ENCODE measurements around the gene ZNF91.
"Not testable (repeated sequence)": the region's sequence is repeated elsewhere in the genome, so short reads cannot be mapped to it uniquely, and the experiment has no call there.

The ZNF91 gene

DNA sequence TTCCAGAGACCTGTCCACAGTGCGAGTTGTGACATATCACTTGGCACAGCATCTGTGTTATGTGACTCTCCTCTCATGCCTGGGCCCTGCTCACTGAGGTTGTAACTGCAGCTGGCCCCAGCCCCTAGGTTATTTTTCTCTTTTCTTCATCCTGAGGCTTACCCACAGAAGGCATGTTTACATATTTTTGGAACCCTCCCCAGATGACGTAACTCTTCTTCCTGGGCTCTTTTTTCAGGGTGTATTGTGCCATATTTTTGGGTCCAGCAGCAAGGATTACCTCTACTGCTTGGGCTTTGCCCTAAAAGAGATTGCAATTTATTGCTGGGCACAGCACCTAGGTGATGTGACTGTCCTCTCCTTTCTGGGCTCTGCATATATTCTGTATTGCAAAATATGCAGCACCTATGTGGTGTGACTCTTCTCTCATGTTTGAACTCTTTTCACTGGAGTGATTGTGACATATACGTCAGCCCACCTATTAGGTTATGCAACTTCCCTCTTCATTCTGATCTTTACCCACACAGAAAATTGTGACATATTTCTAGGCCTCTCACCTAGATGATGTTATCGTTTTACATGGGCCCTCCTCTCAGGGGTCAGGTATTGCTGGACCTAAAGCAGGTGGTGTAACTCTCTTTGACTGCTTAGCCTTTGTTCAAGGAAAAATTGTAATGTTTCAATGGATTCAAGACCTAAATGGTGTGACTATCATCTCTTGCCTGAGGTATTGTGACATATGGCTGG, 80.6 kb downstream of the ZNF91 start:
- DNase-seq = no peak

DNA sequence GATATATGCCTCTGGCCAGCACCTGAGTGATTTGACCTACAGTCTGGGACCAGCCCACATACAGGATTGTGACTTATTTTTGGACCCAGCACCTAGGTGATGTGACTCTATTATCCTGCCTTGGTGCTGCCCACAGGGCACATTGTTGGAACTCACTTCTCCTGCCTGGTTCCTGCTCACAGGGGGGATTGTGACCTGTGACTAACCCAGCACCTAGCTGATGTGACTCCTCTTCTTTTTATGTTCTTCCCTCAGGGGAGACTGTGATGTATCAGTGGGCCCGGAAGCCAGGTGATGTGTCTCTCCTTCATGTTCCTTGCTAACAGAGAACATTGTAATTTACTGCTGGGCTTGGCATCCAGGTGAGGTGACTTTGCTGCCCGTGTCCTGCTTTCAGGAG, 82.1 kb downstream of the ZNF91 start:
- DNase-seq = no peak

DNA sequence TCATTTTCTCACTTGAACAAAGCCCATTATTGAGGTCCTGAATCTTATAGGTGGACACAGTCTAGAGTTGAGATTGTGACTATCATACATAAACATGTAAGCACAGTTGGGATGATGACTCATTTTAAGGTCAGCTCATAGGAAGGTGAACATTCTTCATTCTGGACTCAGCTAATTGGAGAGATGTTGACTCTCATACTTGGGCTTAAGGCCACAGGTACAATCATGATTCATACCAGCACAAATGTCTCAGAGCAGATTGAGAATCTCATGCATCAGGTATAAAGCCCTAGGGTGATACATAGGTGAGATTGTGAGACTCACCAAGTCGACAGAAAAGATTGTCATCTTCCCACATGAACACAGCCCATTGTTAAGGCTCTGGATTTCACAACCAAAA, 82.8 kb downstream of the ZNF91 start:
- no peak for DNase-seq

DNA sequence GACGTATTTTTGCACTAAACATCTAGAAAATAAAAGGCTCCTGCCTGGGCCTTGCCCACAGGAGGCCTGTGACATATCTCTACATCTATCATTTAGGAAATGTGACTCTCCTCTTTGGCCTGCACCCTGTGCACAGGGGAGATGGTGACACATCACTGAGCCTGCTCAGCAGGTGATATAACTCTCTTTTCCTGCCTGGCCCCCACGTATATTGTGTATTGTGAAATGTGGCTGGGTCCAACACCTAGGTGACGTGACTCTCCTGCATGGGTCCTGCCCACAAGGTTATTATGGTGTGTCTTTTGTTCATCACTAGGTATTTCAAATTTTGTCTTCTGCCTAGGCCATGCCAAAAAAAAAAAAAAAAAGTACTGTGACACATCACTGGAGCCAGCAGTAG, 83.7 kb downstream of the ZNF91 start:
- DNase-seq = no peak

DNA sequence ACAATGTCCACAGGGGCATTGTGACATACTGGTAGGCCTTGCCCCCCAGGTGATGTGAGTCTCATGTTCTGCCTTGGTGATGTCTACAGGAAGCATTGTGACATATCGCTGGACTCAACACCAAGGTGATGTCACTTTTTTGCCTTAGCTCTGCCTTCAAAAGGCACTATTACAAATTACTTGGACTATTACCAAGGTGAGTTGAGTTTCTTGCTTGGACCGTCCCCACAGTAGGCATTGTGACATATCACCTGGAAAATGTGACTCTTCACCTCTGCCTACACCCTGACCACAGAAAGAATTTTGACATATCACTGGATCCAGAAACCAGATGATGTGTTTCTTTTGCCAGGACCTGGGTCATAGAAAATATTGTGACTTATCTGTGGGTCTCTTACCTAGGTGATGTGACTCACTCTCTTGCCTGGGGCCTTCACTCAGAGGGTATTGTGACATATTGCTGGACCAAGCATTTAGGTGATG, 84.5 kb downstream of the ZNF91 start:
- no peak for DNase-seq

DNA sequence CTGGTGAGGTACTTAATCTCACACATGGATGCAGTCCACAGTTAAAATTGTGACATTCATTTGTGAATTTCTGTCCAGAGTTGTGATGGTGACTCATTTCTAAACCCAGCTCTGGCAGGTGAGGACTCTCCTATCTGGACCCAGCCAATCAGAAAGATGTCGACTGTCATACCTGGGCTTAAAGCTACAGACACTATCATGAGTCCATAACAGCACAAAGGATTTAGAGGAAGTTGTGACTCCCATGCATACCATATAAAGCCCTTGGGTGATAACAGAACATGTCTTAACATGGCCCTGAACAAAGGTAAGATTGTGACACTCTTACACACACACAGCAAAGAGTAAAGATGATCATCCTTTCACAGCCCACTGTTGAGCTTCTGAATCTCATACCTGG, 85.3 kb downstream of the ZNF91 start:
- DNase-seq = no peak

DNA sequence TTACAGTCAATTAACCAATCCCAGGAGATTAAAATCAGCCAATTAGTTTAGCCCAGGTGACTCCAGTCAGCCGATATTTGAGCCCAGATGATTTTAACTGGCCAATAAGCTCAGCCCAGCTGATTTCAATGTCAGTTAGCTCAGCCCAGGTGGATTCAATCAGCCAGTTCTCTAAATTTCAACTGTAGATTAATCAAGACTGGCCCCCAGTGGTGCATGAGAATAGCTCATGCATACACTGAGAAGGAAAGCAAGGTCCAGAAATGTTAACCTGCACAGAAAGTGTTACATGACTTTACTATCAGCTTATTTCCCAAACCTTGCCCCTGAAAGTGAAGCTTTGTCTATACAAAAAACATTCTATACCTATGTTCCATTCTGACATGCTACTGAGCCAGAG, 89.7 kb downstream of the ZNF91 start:
- DNase-seq = no peak

DNA sequence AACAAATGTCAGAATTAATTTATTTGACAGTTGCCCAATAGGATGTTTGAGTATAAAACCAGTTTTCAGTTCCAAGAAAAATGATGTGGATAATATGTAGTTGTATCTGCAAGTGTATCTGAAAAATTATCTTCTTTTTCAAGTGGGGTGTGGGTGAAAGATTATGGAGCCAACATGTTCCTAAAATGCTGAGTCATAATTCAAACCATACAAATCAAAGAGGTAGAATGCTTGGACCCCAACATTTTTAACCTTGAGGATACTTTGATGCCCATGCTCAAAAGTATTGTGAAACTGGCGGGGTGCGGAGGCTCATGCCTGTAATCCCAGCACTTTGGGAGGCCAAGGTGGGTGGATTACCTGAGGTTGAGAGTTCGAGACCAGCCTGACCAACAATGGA, 91.0 kb downstream of the ZNF91 start:
- no peak for DNase-seq

DNA sequence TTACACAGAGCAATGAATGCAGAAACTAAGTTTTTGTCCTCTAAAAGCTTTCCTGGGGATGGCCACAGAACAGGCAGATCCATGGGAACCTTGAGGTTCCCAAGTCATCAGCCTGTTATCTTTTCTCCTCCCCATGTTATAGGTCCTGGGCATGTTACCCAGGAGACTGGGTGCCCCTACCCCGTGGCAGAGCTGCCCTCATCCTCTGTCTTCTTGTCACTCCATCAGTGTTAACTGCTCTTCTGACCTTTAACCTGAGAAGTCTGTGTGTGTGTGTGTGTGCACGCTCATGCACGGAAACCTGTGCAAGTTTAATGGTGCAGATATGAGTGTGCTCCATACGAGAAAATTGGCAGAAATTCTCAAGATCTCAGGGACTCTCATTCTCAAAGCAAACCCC, 101.1 kb downstream of the ZNF91 start:
- no peak for DNase-seq

DNA sequence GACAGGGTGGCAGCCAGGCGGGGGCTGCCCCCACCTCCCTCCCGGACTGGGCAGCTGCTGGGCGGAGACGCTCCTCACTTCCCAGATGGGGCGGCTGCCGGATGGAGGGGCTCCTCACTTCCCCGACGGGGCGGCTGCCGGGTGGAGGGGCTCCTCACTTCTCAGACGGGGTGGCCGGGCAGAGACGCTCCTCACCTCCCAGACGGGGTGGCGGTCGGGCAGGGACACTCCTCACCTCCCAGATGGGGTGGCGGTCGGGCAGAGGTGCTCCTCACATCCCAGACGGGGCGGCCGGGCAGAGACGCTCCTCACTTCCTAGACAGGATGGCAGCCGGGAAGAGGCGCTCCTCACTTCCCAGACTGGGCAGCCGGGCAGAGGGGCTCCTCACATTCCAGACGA, 105.3 kb downstream of the ZNF91 start:
- DNase-seq = not testable (repeated sequence)

Data from cortex of kidney (tissue), 1 donor.